Activated CD4-positive, alpha-beta T cell treated with anti-CD3 and anti-CD28 coated beads, Interleukin-2, amount 10 ng/mL, durations not matched to agents 24 days and 14 days (primary cell): Measurements from ENCODE around the gene CKB. TPM values are rescaled to one million over a fixed set of nuclear protein-coding genes. Genes with fewer than 3 reads are reported as not detected.

Experiments
- DNase-seq: peaks from one replicate; pipeline ENCODE4 v3.0.0; 2022
- H3K27ac Mint-ChIP-seq: one replicate; pipeline ENCODE4 v1.8.0; 2022; ENCODE audit warnings: mild to moderate bottlenecking, mixed read lengths
- H3K27me3 Mint-ChIP-seq: one replicate; pipeline ENCODE4 v1.8.0; 2022; ENCODE audit warnings: mixed read lengths
- H3K36me3 Mint-ChIP-seq: one replicate; pipeline ENCODE4 v1.8.0; 2022; ENCODE audit warnings: low read depth, mild to moderate bottlenecking, mixed read lengths
- H3K4me1 Mint-ChIP-seq: one replicate; pipeline ENCODE4 v1.8.0; 2021; ENCODE audit warnings: mixed read lengths
- H3K4me3 Mint-ChIP-seq: one replicate; pipeline ENCODE4 v1.8.0; 2022; ENCODE audit warnings: mild to moderate bottlenecking, moderate library complexity, mixed read lengths
- H3K9me3 Mint-ChIP-seq: one replicate; pipeline ENCODE4 v1.8.0; 2021; ENCODE audit warnings: mixed read lengths
- intact Hi-C: fragments of 100-400 bp; cut with micrococcal nuclease; formaldehyde crosslinking; loops from one replicate; pipeline ENCODE4 v1.15.1; 2023
- total RNA-seq: library from RNA; stranded (reverse); gene quantifications from 2 replicates; pipeline ENCODE4 v1.2.3, GENCODE V29; 2022

CKB gene
- total RNA-seq, 1 donor from 2014 or later, result 21.1 TPM

GRCh38 chr14:103510724-103511693 is 11.6 kb downstream of the CKB start:
- Mint-ChIP-seq H3K4me1 (no peaks in the 10 kb centered on the region), H3K27ac (no peak overlapping the region), H3K36me3 (peaks cover 19% of the 10 kb centered on the region), H3K4me3 (no peak overlapping the region), H3K9me3 (no peaks in the 10 kb centered on the region), H3K27me3 (no peaks in the 10 kb centered on the region)
- no peak for DNase-seq
- intact Hi-C loops, result no loop called here

GRCh38 chr14:103509864-103510723 is 12.5 kb downstream of the CKB start:
- H3K4me1 Mint-ChIP-seq, result no peaks in the 10 kb centered on the region
- H3K27ac Mint-ChIP-seq, result no peak overlapping the region
- intact Hi-C loops, result no loop called here

GRCh38 chr14:103508521-103509329 is 13.9 kb downstream of the CKB start:
- Mint-ChIP-seq H3K9me3 (no peaks in the 10 kb centered on the region), H3K27me3 (no peaks in the 10 kb centered on the region), H3K4me3 (no peak overlapping the region), H3K36me3 (peaks cover 34% of the 10 kb centered on the region), H3K4me1 (peaks cover 2% of the 10 kb centered on the region), H3K27ac (peak overlapping the region; percentile 36)
- intact Hi-C loops, result no loop called here
- DNase-seq, result no peak

More at GRCh38 chr14:103509864-103510723, 12.5 kb downstream of the CKB start:
- no peak for DNase-seq
- H3K36me3 Mint-ChIP-seq, result peaks cover 23% of the 10 kb centered on the region
- no peaks in the 10 kb centered on the region for H3K9me3 Mint-ChIP-seq
- H3K27me3 Mint-ChIP-seq, result no peaks in the 10 kb centered on the region
- H3K4me3 Mint-ChIP-seq, result no peak overlapping the region

GRCh38 chr14:103507751-103508150 is 14.9 kb downstream of the CKB start:
- Mint-ChIP-seq H3K9me3 (no peaks in the 10 kb centered on the region), H3K27ac (no peak overlapping the region), H3K4me1 (peaks cover 2% of the 10 kb centered on the region), H3K4me3 (no peak overlapping the region), H3K36me3 (peaks cover 40% of the 10 kb centered on the region), H3K27me3 (no peaks in the 10 kb centered on the region)
- intact Hi-C loops, result no loop called here
- DNase-seq, result no peak

GRCh38 chr14:103504991-103505565 is 17.6 kb downstream of the CKB start:
- intact Hi-C loops, result no loop called here
- H3K4me1 Mint-ChIP-seq, result peaks cover 4% of the 10 kb centered on the region
- peaks cover 40% of the 10 kb centered on the region for H3K36me3 Mint-ChIP-seq
- H3K4me3 Mint-ChIP-seq, result no peak overlapping the region
- H3K27ac Mint-ChIP-seq, result peak overlapping the region; percentile 9
- no peak for DNase-seq
- H3K9me3 Mint-ChIP-seq, result no peaks in the 10 kb centered on the region
- no peaks in the 10 kb centered on the region for H3K27me3 Mint-ChIP-seq

- Mint-ChIP-seq H3K27me3 (no peaks in the 10 kb centered on the region), H3K27ac (no peak overlapping the region), H3K9me3 (no peaks in the 10 kb centered on the region), H3K36me3 (peaks cover 41% of the 10 kb centered on the region), H3K4me3 (no peak overlapping the region), H3K4me1 (peaks cover 10% of the 10 kb centered on the region)
- no peak for DNase-seq
- intact Hi-C loops, result no loop called here
Measured at GRCh38 chr14:103503296-103503695, 19.3 kb downstream of the CKB start.

- no peak for DNase-seq
- H3K27ac Mint-ChIP-seq, result no peak overlapping the region
- intact Hi-C loops, result no loop called here
- H3K9me3 Mint-ChIP-seq, result no peaks in the 10 kb centered on the region
- H3K4me3 Mint-ChIP-seq, result no peak overlapping the region
- H3K27me3 Mint-ChIP-seq, result no peaks in the 10 kb centered on the region
- peaks cover 10% of the 10 kb centered on the region for H3K4me1 Mint-ChIP-seq
- peaks cover 41% of the 10 kb centered on the region for H3K36me3 Mint-ChIP-seq
Measured at GRCh38 chr14:103502877-103503276, 19.8 kb downstream of the CKB start.

GRCh38 chr14:103501921-103502669 is 20.5 kb downstream of the CKB start:
- Mint-ChIP-seq H3K36me3 (peaks cover 39% of the 10 kb centered on the region), H3K27ac (no peak overlapping the region), H3K4me3 (no peak overlapping the region), H3K27me3 (no peaks in the 10 kb centered on the region), H3K9me3 (no peaks in the 10 kb centered on the region), H3K4me1 (peaks cover 10% of the 10 kb centered on the region)
- no peak for DNase-seq
- intact Hi-C loops, result no loop called here

GRCh38 chr14:103501041-103501870 is 21.4 kb downstream of the CKB start:
- no peak overlapping the region for H3K27ac Mint-ChIP-seq
- intact Hi-C loops, result no loop called here
- no peak overlapping the region for H3K4me3 Mint-ChIP-seq
- no peaks in the 10 kb centered on the region for H3K27me3 Mint-ChIP-seq
- H3K4me1 Mint-ChIP-seq, result peaks cover 10% of the 10 kb centered on the region
- peaks cover 37% of the 10 kb centered on the region for H3K36me3 Mint-ChIP-seq
- H3K9me3 Mint-ChIP-seq, result no peaks in the 10 kb centered on the region
- no peak for DNase-seq

GRCh38 chr14:103500148-103500990 is 22.3 kb downstream of the CKB start:
- intact Hi-C loops, result loop anchor here (1.0 kb wide), 1 partner anchor 46 kb away; no protein-coding TSS in a partner anchor
- no peak overlapping the region for H3K27ac Mint-ChIP-seq
- peak; percentile 92 for DNase-seq
- no peaks in the 10 kb centered on the region for H3K9me3 Mint-ChIP-seq
- peaks cover 42% of the 10 kb centered on the region for H3K36me3 Mint-ChIP-seq
- H3K4me1 Mint-ChIP-seq, result peaks cover 10% of the 10 kb centered on the region
- H3K4me3 Mint-ChIP-seq, result no peak overlapping the region
- no peaks in the 10 kb centered on the region for H3K27me3 Mint-ChIP-seq

- peaks cover 10% of the 10 kb centered on the region for H3K4me1 Mint-ChIP-seq
- intact Hi-C loops, result loop anchor here (1.0 kb wide), 1 partner anchor 47 kb away; no protein-coding TSS in a partner anchor
- H3K27ac Mint-ChIP-seq, result peak overlapping the region; percentile 9
- peaks cover 37% of the 10 kb centered on the region for H3K36me3 Mint-ChIP-seq
- H3K4me3 Mint-ChIP-seq, result no peak overlapping the region
- no peak for DNase-seq
- H3K9me3 Mint-ChIP-seq, result no peaks in the 10 kb centered on the region
- no peaks in the 10 kb centered on the region for H3K27me3 Mint-ChIP-seq
Measured at GRCh38 chr14:103499709-103500108, 22.9 kb downstream of the CKB start.
